Activated CD4-positive, alpha-beta T cell treated with anti-CD3 and anti-CD28 coated beads for 4 hours (primary cell): ENCODE data around the gene IAH1.

ENCODE experiments used
- DNase-seq, 2 donors: peaks; one replicate each; pipeline ENCODE4 v3.0.0-alpha.2; 2020

The IAH1 gene

GRCh38 chr2:9535177-9535576, 60.8 kb downstream of the IAH1 start:
- DNase-seq: no peak

GRCh38 chr2:9536504-9536903, 62.2 kb downstream of the IAH1 start:
- DNase-seq: no peak

GRCh38 chr2:9538000-9538507, 63.7 kb downstream of the IAH1 start:
- DNase-seq: no peak
